PC-3 (cell line): Measurements from ENCODE around the gene HIF1AN.

Source experiments
- EZH2 ChIP-seq: fragments of 300-600 bp; sonication (generic); IDR thresholded peaks from one replicate; pipeline ENCODE4 v1.6.1; 2017; ENCODE audit warnings: antibody characterized with exemption, mild to moderate bottlenecking, low read length; ENCODE audit not compliant: unreplicated experiment
- TF ChIP-seq, protein P1 (sequence below): fragments of 300-600 bp; sonication (generic); conservative IDR thresholded peaks from 2 replicates; pipeline ENCODE4 v1.5.1; 2017; ENCODE audit warnings: antibody characterized with exemption, low read depth, mild to moderate bottlenecking, low read length

DNA sequence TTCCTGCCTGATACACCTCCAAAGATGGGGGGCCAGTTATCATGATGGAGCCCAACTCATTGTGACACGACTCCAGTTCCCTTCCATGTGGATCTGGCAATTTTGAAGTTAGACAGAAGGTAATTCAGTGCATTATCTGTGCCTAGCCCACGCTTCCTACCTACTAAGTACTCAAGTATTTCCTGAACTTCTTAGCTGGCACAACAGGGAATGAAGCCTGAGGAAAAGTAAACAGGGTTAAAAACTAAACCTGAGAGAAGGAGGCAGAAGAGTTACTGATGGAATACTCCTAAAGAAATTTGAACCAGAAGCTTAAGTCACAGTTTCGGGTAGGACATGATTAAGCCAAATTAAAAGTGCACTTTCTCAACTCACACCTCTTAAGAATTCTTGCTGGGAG is 14.9 kb upstream of the HIF1AN start:
- TF ChIP-seq, protein P1, sequence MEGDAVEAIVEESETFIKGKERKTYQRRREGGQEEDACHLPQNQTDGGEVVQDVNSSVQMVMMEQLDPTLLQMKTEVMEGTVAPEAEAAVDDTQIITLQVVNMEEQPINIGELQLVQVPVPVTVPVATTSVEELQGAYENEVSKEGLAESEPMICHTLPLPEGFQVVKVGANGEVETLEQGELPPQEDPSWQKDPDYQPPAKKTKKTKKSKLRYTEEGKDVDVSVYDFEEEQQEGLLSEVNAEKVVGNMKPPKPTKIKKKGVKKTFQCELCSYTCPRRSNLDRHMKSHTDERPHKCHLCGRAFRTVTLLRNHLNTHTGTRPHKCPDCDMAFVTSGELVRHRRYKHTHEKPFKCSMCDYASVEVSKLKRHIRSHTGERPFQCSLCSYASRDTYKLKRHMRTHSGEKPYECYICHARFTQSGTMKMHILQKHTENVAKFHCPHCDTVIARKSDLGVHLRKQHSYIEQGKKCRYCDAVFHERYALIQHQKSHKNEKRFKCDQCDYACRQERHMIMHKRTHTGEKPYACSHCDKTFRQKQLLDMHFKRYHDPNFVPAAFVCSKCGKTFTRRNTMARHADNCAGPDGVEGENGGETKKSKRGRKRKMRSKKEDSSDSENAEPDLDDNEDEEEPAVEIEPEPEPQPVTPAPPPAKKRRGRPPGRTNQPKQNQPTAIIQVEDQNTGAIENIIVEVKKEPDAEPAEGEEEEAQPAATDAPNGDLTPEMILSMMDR = no peak
- TF ChIP-seq EZH2 = no peak
